Sigmoid colon (tissue), 4 donors: ENCODE data around the gene WNT1.

Experiments
- CTCF ChIP-seq, 4 experiments: fragments of 450-650 bp in 3 of 4; fragments of 200-600 bp in 1 of 4; IDR thresholded peaks; one replicate each; pipeline ENCODE4 v1.5.1; 2016 to 2019; ENCODE audit warnings: antibody characterized with exemption in 4 of 4, mild to moderate bottlenecking in 3 of 4, moderate library complexity in 2 of 4
- EP300 ChIP-seq, 4 donors: sonication (generic); formaldehyde crosslinking; IDR thresholded peaks; one replicate each; pipeline ENCODE4 v1.6.1; 2017; ENCODE audit warnings: antibody characterized with exemption in 4 of 4
- POLR2A ChIP-seq, 2 donors: fragments of 450-650 bp; IDR thresholded peaks; one replicate each; pipeline ENCODE4 v1.6.1; 2016; ENCODE audit warnings: antibody characterized with exemption in 2 of 2, mild to moderate bottlenecking in 2 of 2, moderate library complexity in 2 of 2
- POLR2AphosphoS5 ChIP-seq, 4 donors: sonication (generic); formaldehyde crosslinking; IDR thresholded peaks; one replicate each; pipeline ENCODE4 v1.6.1; 2017; ENCODE audit warnings: antibody characterized with exemption in 4 of 4

- TF ChIP-seq EP300 (IDR thresholded peaks at IDR 0.05) (no peak), CTCF (IDR thresholded peaks at IDR 0.05) (no peak), POLR2AphosphoS5 (IDR thresholded peaks at IDR 0.05) (no peak), POLR2A (IDR thresholded peaks at IDR 0.05) (no peak)
Measured at GRCh38 chr12:48938805-48939204, 39.3 kb upstream of the WNT1 start.
